ENCODE results near the gene PGK1.
A peak's percentile ranks its signal among the peaks of the same experiment; 100 is the strongest.
"Not testable (repeated sequence)": the region's sequence is repeated elsewhere in the genome, so short reads cannot be mapped to it uniquely, and the experiment has no call there.

The PGK1 gene

DNA sequence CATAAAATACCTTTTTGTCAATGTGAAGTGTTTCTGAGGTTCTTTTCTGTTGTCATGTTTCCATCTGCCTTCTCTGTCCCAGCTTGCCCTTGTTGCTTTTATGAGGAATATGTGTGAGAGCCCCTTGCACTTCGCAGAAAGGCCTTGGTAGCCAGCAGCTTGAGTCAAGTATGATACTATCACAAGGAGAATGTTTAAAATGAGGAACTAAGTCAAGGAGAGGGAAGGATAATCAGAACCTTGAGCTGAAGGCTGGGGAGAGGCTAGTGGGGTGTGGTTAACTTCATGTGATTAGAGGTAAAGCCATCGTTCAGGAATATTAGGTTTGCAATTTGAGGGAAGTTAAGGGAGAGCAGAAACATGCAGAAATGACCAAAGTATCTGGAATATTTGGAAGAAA, 12.7 kb downstream of the PGK1 start:
- no peak for TF ChIP-seq MYC (IDR thresholded peaks at IDR 0.05; ENCODE audit: low read depth, low read length)
- no peak for TF ChIP-seq POLR2A (IDR thresholded peaks at IDR 0.05; ENCODE audit: extremely low read depth, insufficient read length)
- no peak for TF ChIP-seq CTCF (IDR thresholded peaks at IDR 0.05; ENCODE audit: low read depth, low read length)
- TF ChIP-seq MAX (IDR thresholded peaks at IDR 0.05; ENCODE audit: low read depth, low read length) = no peak
- H3K4me3 ChIP-seq (ENCODE audit: low read depth, low read length) = no peak overlapping the region
- peak; percentile 41 for DNase-seq (ENCODE audit: low read depth)

DNA sequence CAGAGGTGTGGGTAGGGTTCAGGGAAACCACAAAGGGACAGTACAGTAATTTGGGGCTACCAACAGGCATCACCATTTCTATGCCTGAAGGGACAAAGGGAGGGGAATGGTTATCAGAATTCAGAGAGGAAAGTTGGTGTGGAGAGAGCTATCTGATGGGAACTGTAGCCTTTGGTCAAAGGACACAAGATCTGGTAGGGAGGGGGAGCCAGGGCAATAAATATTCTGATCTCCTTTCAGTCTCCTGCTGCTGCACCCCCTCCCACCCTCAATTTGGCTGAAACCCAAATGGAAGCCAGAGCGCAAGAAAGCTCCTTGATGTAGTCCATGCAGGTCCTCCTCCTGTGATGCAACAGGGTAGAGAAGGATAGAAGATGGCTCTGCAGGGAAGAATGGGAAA, 14.6 kb downstream of the PGK1 start:
- no peak overlapping the region for H3K4me3 ChIP-seq (ENCODE audit: low read depth, low read length)
- DNase-seq (ENCODE audit: low read depth) = no peak
- TF ChIP-seq POLR2A (IDR thresholded peaks at IDR 0.05; ENCODE audit: extremely low read depth, insufficient read length) = no peak

DNA sequence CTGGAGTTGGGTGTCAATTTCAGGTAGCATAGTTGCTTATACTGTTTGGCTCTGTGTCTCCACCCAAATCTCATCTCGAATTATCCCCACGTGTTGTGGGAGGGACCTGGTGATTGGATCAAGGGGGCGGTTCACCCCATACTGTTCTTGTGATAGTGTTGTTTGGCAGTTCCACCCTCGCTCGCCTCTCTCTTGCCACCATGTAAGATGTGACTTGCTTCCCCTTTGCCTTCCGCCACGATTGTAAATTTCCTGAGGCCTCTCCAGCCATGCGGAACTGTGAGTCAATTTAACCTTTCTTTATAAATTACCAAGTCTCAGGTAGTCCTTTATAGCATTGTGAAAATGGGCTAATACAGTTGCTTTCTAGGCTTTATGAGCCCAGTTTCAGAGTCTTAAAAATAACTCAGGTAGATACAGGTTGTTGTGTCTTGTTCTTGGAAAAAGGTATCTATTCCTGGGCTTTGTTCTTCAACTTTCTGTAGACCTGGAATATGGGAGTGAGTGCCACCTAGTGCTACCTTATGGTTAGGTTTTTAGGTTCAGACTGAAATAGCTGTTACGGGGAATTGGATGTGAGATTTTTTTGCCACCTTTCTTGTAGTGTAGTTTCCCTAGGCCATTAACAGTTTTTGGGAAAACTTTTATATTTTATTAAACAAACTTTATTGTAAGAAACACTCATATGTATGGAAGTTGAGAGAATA, 15.6 kb downstream of the PGK1 start:
- no peak overlapping the region for H3K4me3 ChIP-seq (ENCODE audit: low read depth, low read length)
- TF ChIP-seq CTCF (IDR thresholded peaks at IDR 0.05; ENCODE audit: low read depth, low read length) = peak; percentile 11
- no peak for TF ChIP-seq POLR2A (IDR thresholded peaks at IDR 0.05; ENCODE audit: extremely low read depth, insufficient read length)
- no peak for TF ChIP-seq MYC (IDR thresholded peaks at IDR 0.05; ENCODE audit: low read depth, low read length)
- TF ChIP-seq MAX (IDR thresholded peaks at IDR 0.05; ENCODE audit: low read depth, low read length) = no peak
- DNase-seq (ENCODE audit: low read depth) = no peak

- no peak for DNase-seq (ENCODE audit: low read depth)
- no peak overlapping the region for H3K4me3 ChIP-seq (ENCODE audit: low read depth, low read length)
- TF ChIP-seq POLR2A (IDR thresholded peaks at IDR 0.05; ENCODE audit: extremely low read depth, insufficient read length) = no peak
- TF ChIP-seq MYC (IDR thresholded peaks at IDR 0.05; ENCODE audit: low read depth, low read length) = no peak
Observed at GRCh38 chrX:78123190-78123589, 19.1 kb downstream of the PGK1 start.

DNA sequence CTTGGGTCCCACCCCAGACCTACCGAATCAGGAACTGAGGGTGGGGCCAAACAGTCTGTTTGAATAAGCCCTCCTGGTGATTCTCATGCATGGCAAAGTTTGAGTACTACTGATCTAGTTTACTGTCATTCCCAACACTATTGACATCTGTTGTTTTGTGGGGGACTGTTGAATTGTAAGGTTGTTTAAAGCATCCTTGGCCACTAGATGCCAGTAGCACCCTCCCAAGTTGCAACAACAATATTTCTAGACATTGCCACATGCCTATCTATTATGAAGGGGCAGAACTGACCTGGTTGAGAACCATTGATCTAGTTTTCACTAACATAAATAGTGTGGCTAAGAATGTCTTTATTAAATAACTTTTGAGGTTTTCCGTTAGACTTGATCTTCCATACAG, 20.3 kb downstream of the PGK1 start:
- DNase-seq (ENCODE audit: low read depth) = peak; percentile 42
- no peak overlapping the region for H3K4me3 ChIP-seq (ENCODE audit: low read depth, low read length)
- TF ChIP-seq MAX (IDR thresholded peaks at IDR 0.05; ENCODE audit: low read depth, low read length) (no peak), CTCF (IDR thresholded peaks at IDR 0.05; ENCODE audit: low read depth, low read length) (no peak), POLR2A (IDR thresholded peaks at IDR 0.05; ENCODE audit: extremely low read depth, insufficient read length) (no peak), MYC (IDR thresholded peaks at IDR 0.05; ENCODE audit: low read depth, low read length) (no peak)

GRCh38 chrX:78125148-78125547, 21.1 kb downstream of the PGK1 start:
- no peak for DNase-seq (ENCODE audit: low read depth)
- TF ChIP-seq CTCF (IDR thresholded peaks at IDR 0.05; ENCODE audit: low read depth, low read length) (no peak), MAX (IDR thresholded peaks at IDR 0.05; ENCODE audit: low read depth, low read length) (no peak), MYC (IDR thresholded peaks at IDR 0.05; ENCODE audit: low read depth, low read length) (no peak)
- no peak overlapping the region for H3K4me3 ChIP-seq (ENCODE audit: low read depth, low read length)

- DNase-seq (ENCODE audit: low read depth); H3K4me3 ChIP-seq (ENCODE audit: low read depth, low read length): not testable (repeated sequence)
Observed at GRCh38 chrX:78125781-78126180, 21.7 kb downstream of the PGK1 start.
